HT1080 (cell line): ENCODE measurements around the gene PPP2R1B. TPM values are rescaled to one million over a fixed set of nuclear protein-coding genes. Genes with fewer than 3 reads are reported as not detected.
"Not testable (repeated sequence)": the region's sequence is repeated elsewhere in the genome, so short reads cannot be mapped to it uniquely, and the experiment has no call there.

Experiments
- DNase-seq: peaks from one replicate; pipeline ENCODE4 v3.0.0-alpha.2; 2015; ENCODE audit warnings: low read depth
- total RNA-seq: library from RNA; depleted of rRNA; stranded (reverse); fragments of >200 nt; shearing (Covaris generic); gene quantifications from 2 replicates; pipeline ENCODE4 v1.2.3, GENCODE V29; 2014

Gene PPP2R1B
- total RNA-seq, 1 experiment from 2014 or later = 33.9 TPM

GRCh38 chr11:111727431-111727830 lies 38.8 kb downstream of the PPP2R1B start:
- DNase-seq = no peak

GRCh38 chr11:111726301-111726713 lies 39.9 kb downstream of the PPP2R1B start:
- no peak for DNase-seq

- no peak for DNase-seq
Measured at GRCh38 chr11:111725621-111726020, 40.6 kb downstream of the PPP2R1B start.

- no peak for DNase-seq
Measured at GRCh38 chr11:111724615-111725129, 41.5 kb downstream of the PPP2R1B start.

GRCh38 chr11:111723595-111723994 lies 42.6 kb downstream of the PPP2R1B start:
- DNase-seq = no peak

- no peak for DNase-seq
Measured at GRCh38 chr11:111722501-111722900, 43.7 kb downstream of the PPP2R1B start.

- DNase-seq = no peak
Measured at GRCh38 chr11:111720801-111721494, 45.2 kb downstream of the PPP2R1B start.

GRCh38 chr11:111719379-111719778 lies 46.8 kb downstream of the PPP2R1B start:
- peak; percentile 32 for DNase-seq

- no peak for DNase-seq
Measured at GRCh38 chr11:111718859-111719258, 47.3 kb downstream of the PPP2R1B start.

GRCh38 chr11:111718436-111718835 lies 47.8 kb downstream of the PPP2R1B start:
- DNase-seq = peak; percentile 88

- DNase-seq = not testable (repeated sequence)
Measured at GRCh38 chr11:111717660-111718059, 48.5 kb downstream of the PPP2R1B start.

GRCh38 chr11:111715142-111715816 lies 50.9 kb downstream of the PPP2R1B start:
- DNase-seq = no peak

- no peak for DNase-seq
Measured at GRCh38 chr11:111714522-111714921, 51.7 kb downstream of the PPP2R1B start.

- no peak for DNase-seq
Measured at GRCh38 chr11:111707691-111708067, 58.5 kb downstream of the PPP2R1B start.

GRCh38 chr11:111707039-111707690 lies 59.0 kb downstream of the PPP2R1B start:
- no peak for DNase-seq

- no peak for DNase-seq
Measured at GRCh38 chr11:111703576-111703975, 62.6 kb downstream of the PPP2R1B start.

- no peak for DNase-seq
Measured at GRCh38 chr11:111702623-111703022, 63.6 kb downstream of the PPP2R1B start.

- no peak for DNase-seq
Measured at GRCh38 chr11:111700162-111700561, 66.0 kb downstream of the PPP2R1B start.

GRCh38 chr11:111699579-111700156 lies 66.5 kb downstream of the PPP2R1B start:
- DNase-seq = no peak

GRCh38 chr11:111698852-111699559 lies 67.2 kb downstream of the PPP2R1B start:
- DNase-seq = no peak

GRCh38 chr11:111697933-111698371 lies 68.2 kb downstream of the PPP2R1B start:
- no peak for DNase-seq
